Endodermal cell (in vitro differentiated cells): ENCODE data around the gene MYL3. TPM values are rescaled to one million over a fixed set of nuclear protein-coding genes. Genes with fewer than 3 reads are reported as not detected.
"Not testable (repeated sequence)": the region's sequence is repeated elsewhere in the genome, so short reads cannot be mapped to it uniquely, and the experiment has no call there.

Source experiments
- DNase-seq: peaks from one replicate; pipeline ENCODE4 v3.0.0-alpha.2; 2017
- H3K27ac ChIP-seq: 2 replicates; pipeline ENCODE4 v1.5.1; 2013; ENCODE audit warnings: mild to moderate bottlenecking, low read depth, low read length, moderate library complexity
- H3K27me3 ChIP-seq: 2 replicates; pipeline ENCODE4 v1.6.1; 2013; ENCODE audit warnings: mild to moderate bottlenecking, low read length, moderate library complexity; ENCODE audit not compliant: insufficient read depth, control insufficient read depth, poor library complexity, severe bottlenecking
- H3K36me3 ChIP-seq: 2 replicates; pipeline ENCODE4 v1.7.0; 2013; ENCODE audit warnings: mild to moderate bottlenecking, low read length, moderate library complexity; ENCODE audit not compliant: control insufficient read depth, insufficient read depth
- H3K4me1 ChIP-seq: one replicate; pipeline ENCODE4 v1.7.0; 2013; ENCODE audit warnings: low read length; ENCODE audit not compliant: control insufficient read depth, insufficient read depth
- H3K4me3 ChIP-seq: 2 replicates; pipeline ENCODE4 v1.5.1; 2013; ENCODE audit warnings: mild to moderate bottlenecking, low read length, moderate library complexity
- H3K9ac ChIP-seq: 2 replicates; pipeline ENCODE4 v1.6.1; 2013; ENCODE audit warnings: mild to moderate bottlenecking, low read length, moderate library complexity; ENCODE audit not compliant: poor library complexity, severe bottlenecking; ENCODE audit errors: extremely low read depth
- H3K9me3 ChIP-seq: 2 replicates; pipeline ENCODE4 v1.6.1; 2013; ENCODE audit warnings: mild to moderate bottlenecking, low read length, moderate library complexity; ENCODE audit not compliant: control insufficient read depth
- H3K27ac Mint-ChIP-seq: 2 replicates; pipeline ENCODE4 v1.8.0; 2020; ENCODE audit warnings: mixed read lengths
- H3K27me3 Mint-ChIP-seq: 2 replicates; pipeline ENCODE4 v1.8.0; 2021; ENCODE audit warnings: mild to moderate bottlenecking, mixed read lengths; ENCODE audit not compliant: insufficient read depth
- H3K36me3 Mint-ChIP-seq: 2 replicates; pipeline ENCODE4 v1.8.0; 2020; ENCODE audit warnings: low read depth, mixed read lengths
- H3K4me1 Mint-ChIP-seq: 2 replicates; pipeline ENCODE4 v1.8.0; 2020; ENCODE audit warnings: mixed read lengths
- H3K4me3 Mint-ChIP-seq: 2 replicates; pipeline ENCODE4 v1.8.0; 2020; ENCODE audit warnings: mild to moderate bottlenecking, moderate library complexity, mixed read lengths
- H3K9me3 Mint-ChIP-seq: 2 replicates; pipeline ENCODE4 v1.8.0; 2020; ENCODE audit warnings: mild to moderate bottlenecking, mixed read lengths
- CTCF ChIP-seq: fragments of 200-600 bp; sonication (generic); conservative IDR thresholded peaks from 2 replicates; pipeline ENCODE4 v1.5.0; 2021; ENCODE audit warnings: antibody characterized with exemption, mild to moderate bottlenecking
- WGBS, 2 experiments: methylation state at CpG; one replicate each; pipeline versions ENCODE4 v1.1.5 to v1.1.7; 2013; ENCODE audit warnings: missing lambda C conversion rate in 2 of 2, mixed read lengths in 1 of 2; ENCODE audit not compliant: insufficient coverage in 1 of 2, insufficient read length in 1 of 2; 5-methylcytosine and 5-hydroxymethylcytosine counted together
- total RNA-seq, 2 donors: library from RNA; stranded (reverse); fragmentation: NEBNext Ultra II Directional in 1 of 2; extraction: Animal tissue kit (Norgen Biotek cat#: 25700) in 1 of 2; gene quantifications; 2 replicates in 1 of 2; 3 replicates in 1 of 2; pipeline ENCODE4 v1.2.1, GENCODE V29; 2021

The MYL3 gene
- total RNA-seq, 2 donors from 2014 or later: 1.6 to 2.3 TPM

- H3K36me3 ChIP-seq: no peaks in the 10 kb centered on the region
- no peak for TF ChIP-seq CTCF
- Mint-ChIP-seq H3K27ac (no peak overlapping the region), H3K27me3 (peaks cover 18% of the 10 kb centered on the region), H3K9me3 (peaks cover 47% of the 10 kb centered on the region), H3K36me3 (peaks cover 8% of the 10 kb centered on the region), H3K4me1 (no peaks in the 10 kb centered on the region), H3K4me3 (no peak overlapping the region)
- peaks cover 50% of the 10 kb centered on the region for H3K9me3 ChIP-seq
- DNase-seq: no peak
- no peak overlapping the region for H3K9ac ChIP-seq
- no peaks in the 10 kb centered on the region for H3K4me1 ChIP-seq
- H3K27me3 ChIP-seq: no peaks in the 10 kb centered on the region
- no peak overlapping the region for H3K27ac ChIP-seq
- no peak overlapping the region for H3K4me3 ChIP-seq
Observed at GRCh38 chr3:46820852-46821251, 42.4 kb downstream of the MYL3 start.

DNA sequence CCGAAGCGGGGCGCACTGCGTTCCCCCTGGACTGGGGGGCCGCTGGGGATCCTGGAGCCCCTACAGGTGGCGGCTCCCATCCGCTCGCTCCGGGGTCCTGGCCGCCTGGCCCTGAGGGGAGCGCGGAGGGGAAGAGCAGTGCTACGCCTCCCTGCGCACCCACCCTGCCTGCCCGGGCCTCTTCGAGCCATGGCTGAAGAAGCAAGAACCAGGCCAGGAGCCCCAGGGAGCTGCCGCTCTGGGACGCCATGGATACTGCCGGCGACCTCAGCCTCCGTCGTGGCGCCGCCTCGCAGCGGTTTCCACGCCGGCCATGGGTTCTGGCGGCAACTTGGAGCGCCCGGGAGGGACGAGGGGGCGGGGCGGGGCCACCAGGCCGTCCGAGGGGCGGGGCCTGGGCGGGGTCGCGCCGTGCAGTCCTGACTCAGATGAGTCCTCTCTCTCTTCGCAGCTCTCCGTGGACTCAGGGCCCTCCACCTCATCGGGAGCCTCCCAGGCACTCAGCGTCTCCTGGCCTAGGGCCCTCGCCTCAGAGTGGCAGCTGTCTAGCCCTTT lies 50.9 kb downstream of the MYL3 start:
- Mint-ChIP-seq H3K36me3 (peaks cover 4% of the 10 kb centered on the region), H3K9me3 (no peaks in the 10 kb centered on the region), H3K4me1 (peaks cover 18% of the 10 kb centered on the region), H3K4me3 (peak overlapping the region; percentile 58), H3K27ac (no peak overlapping the region), H3K27me3 (peaks cover 41% of the 10 kb centered on the region)
- H3K27me3 ChIP-seq: peaks cover 10% of the 10 kb centered on the region
- no peaks in the 10 kb centered on the region for H3K4me1 ChIP-seq
- no peak overlapping the region for H3K9ac ChIP-seq
- 18 to 28% methylated on average over 23 to 46 of the region's 46 CpGs for WGBS, 2 experiments
- TF ChIP-seq CTCF: no peak
- H3K4me3 ChIP-seq: no peak overlapping the region
- no peak overlapping the region for H3K27ac ChIP-seq
- no peaks in the 10 kb centered on the region for H3K36me3 ChIP-seq
- DNase-seq: peak; percentile 94
- H3K9me3 ChIP-seq: no peaks in the 10 kb centered on the region

GRCh38 chr3:46811615-46812236 lies 51.5 kb downstream of the MYL3 start:
- peak; percentile 89 for DNase-seq
- H3K4me3 Mint-ChIP-seq: peak overlapping the region; percentile 58
- H3K27me3 Mint-ChIP-seq: peaks cover 41% of the 10 kb centered on the region
- no peaks in the 10 kb centered on the region for H3K9me3 Mint-ChIP-seq
- no peak overlapping the region for H3K27ac Mint-ChIP-seq
- H3K36me3 Mint-ChIP-seq: peaks cover 4% of the 10 kb centered on the region
- Histone ChIP-seq H3K9ac (no peak overlapping the region), H3K9me3 (no peaks in the 10 kb centered on the region), H3K4me3 (no peak overlapping the region), H3K27ac (no peak overlapping the region), H3K4me1 (no peaks in the 10 kb centered on the region), H3K27me3 (peaks cover 10% of the 10 kb centered on the region), H3K36me3 (no peaks in the 10 kb centered on the region)
- no peak for TF ChIP-seq CTCF
- WGBS, 2 experiments: 58 to 60% methylated on average over 4 to 15 of the region's 15 CpGs
- peaks cover 18% of the 10 kb centered on the region for H3K4me1 Mint-ChIP-seq

DNA sequence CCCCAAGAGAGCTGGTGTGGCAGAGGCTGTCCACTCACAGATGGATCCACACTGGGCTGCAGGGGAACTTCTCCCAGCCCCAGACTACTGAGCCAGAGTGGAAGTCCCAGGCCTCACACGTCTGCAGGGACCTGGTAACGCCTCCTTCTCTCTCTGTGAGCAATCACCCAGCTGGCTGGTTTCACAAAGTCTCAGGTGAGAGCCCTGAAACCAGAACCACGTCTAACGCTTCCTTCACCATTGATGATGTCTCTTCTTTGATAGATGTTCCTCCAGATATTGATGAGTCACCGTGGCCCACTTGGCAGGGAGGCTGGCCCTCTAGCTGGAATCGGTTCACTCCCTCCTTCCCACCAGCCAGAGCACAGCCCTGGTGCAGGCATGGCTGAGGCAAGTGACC lies 54.5 kb downstream of the MYL3 start:
- not testable (repeated sequence) for H3K27me3 ChIP-seq, H3K36me3 ChIP-seq, H3K36me3 Mint-ChIP-seq, H3K9ac ChIP-seq, H3K27ac ChIP-seq, H3K9me3 ChIP-seq, H3K4me1 ChIP-seq, H3K4me3 ChIP-seq, DNase-seq, H3K27ac Mint-ChIP-seq, H3K4me3 Mint-ChIP-seq
- 89 to 98% methylated on average over 6 of the region's 6 CpGs for WGBS, 2 experiments
- H3K4me1 Mint-ChIP-seq: peaks cover 18% of the 10 kb centered on the region
- peaks cover 24% of the 10 kb centered on the region for H3K27me3 Mint-ChIP-seq
- peaks cover 12% of the 10 kb centered on the region for H3K9me3 Mint-ChIP-seq
